ENCODE data around the gene FRS2.
"Not testable (repeated sequence)": the region's sequence is repeated elsewhere in the genome, so short reads cannot be mapped to it uniquely, and the experiment has no call there.

The FRS2 gene, protein sequence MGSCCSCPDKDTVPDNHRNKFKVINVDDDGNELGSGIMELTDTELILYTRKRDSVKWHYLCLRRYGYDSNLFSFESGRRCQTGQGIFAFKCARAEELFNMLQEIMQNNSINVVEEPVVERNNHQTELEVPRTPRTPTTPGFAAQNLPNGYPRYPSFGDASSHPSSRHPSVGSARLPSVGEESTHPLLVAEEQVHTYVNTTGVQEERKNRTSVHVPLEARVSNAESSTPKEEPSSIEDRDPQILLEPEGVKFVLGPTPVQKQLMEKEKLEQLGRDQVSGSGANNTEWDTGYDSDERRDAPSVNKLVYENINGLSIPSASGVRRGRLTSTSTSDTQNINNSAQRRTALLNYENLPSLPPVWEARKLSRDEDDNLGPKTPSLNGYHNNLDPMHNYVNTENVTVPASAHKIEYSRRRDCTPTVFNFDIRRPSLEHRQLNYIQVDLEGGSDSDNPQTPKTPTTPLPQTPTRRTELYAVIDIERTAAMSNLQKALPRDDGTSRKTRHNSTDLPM

DNA sequence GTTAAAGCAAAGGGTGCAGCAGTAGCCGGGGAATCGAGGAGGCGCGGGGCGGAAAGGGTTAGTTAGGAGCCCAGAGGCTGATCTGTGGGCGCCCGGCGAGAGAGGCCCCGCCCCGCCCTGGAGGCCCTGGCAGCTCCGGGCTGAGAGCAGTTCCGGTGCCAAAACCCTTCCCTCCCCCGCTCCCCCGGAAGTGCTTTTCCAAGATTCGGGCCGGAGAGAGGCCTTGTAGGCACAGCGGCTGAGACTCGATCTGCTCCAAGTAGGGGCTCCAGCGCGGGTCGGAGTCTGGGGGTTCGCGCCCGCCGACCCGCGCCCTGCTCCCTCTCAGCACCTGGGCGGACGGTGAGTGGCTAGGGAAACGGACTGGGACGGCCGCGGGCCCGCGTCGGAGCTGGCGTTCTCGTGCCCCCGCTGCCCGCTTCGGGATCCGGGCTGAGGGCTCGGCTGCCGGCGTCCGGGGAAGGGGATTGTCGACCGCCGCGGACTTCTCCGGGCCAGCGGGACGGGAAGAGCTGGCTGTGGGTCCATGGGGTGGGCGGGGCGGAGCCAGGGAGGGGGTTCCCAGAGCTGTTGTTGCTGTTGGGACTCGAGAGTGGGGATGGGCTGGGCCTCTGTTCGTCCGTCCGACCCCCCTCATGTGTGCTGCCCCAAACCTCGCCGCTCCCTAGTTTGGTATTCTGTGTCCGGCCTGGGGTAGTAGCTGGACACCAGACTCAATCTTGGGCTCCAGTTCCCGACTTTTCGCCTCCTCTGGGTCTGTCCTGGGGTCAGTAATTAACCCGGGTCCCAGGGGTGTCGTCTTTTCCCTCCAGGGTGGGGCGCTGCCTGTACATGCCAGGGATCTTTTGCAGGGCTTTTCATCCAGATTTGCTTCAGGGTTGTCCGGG lies at the start of gene FRS2:
FRS2 (plus strand) TSS at position 200 of the 887 bp plus-strand sequence. CDS start 98,643 bp downstream, outside the sequence.
- peak; percentile 79 for DNase-seq

DNA sequence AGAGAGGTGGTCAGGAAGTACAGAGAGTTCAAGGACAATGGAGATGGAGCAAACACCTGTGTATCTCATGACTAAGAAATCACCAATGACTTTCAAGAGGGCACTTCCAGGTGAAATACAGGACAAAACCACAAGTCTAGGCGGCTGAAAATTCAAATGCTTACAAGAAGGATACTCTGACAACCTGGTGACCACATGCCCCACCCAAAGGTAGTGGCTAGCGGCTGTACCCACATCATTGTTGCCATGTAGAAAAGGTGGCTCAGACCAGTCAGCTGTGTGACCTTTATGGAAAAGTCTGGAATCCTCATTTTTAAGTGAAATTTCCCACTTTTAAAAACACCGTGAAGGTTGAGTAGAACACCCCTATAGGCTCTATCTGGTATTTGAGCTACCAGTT lies 48.6 kb upstream of the FRS2 start:
- DNase-seq, result no peak

DNA sequence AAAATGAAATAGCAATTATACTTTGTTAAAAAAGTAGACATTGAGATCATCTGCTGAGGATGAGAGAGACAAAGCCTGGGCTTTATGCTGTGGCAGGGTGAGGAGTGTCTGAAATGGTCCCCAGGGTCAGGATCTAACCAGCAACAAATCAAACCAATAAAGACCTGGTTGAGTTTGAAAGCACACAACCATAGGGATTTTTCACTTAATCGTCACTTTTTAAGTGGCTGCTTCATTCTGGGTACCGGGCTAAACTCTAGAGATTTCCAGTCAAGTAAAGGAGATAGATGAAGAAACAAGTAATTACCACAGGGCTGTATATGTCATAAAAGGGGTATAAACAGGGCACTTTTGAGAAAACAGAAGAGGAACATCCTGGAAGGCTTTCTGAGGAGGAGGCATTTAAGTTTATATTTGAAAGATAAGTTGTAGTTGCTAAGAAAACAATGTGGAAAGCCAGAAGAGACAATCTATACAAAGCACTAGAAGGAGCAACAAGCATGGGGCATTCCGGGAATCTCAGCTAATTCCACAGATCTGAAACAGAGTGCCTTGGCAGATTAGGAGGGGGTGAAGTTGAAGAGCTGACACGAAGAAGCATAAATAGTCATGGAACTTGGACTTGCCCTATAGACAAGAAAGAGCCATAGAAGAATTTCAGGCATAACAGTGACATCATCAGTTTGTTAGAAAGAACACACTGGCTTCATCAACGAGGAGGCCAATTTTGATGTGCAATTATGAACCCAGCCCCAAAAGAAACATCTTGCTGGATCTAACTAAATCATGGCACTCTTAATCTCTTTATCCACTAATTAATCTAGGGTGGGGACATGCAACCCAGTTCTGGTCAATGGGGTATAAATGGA lies 46.9 kb upstream of the FRS2 start:
- no peak for DNase-seq

DNA sequence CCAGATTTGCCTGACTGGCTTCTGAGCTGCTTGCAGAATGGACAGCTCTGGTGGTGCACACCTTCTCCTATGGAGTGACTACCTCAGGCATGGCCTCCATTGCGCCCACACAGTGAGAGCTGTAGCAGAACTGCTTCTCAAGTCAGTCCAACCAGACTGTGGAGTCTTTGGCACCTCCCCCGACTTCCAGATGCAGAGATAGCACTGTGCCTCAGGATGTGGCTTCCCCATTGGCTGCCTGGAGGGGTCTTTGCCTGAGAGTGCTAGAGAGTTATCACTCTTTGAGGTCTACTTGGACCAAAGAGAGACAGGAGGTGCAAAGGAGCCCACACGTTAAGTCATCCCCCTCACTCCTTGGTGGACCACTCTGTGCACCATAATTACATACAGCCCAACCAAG lies 44.8 kb upstream of the FRS2 start:
- no peak for DNase-seq

DNA sequence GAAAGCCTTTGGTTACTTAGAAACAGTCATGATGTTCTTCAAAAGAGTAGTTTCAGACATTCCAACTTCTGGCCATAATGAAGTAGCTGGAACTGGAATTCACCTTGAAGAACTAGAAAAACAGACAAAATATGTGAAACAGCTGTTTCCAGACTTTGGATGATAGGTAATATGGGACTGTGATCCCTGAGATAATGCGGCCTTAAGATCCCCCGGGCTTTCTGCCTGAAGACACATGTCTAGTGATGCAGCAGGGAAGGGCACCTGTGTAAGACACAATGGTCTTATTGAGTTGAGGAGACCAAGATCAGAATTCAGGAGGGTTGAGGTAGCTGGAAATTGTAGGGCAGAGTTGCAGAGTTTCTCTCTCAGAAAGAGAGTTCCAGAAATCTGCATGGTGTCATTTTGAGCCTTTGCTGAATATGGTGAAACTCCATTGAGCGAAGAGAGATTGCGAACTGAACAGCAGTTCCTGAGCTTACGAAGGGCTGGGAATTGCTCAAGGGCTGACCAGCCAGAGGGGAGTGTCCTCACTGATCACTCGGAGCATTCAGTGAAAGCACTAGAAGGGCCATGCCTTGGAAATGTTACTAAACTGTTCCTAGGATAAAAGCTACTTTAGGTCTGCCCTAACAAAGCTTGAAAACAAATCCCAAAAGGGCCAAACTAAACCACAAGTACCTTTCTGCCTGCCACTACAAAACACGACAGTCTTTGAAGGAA lies 41.7 kb upstream of the FRS2 start:
- no peak for DNase-seq

DNA sequence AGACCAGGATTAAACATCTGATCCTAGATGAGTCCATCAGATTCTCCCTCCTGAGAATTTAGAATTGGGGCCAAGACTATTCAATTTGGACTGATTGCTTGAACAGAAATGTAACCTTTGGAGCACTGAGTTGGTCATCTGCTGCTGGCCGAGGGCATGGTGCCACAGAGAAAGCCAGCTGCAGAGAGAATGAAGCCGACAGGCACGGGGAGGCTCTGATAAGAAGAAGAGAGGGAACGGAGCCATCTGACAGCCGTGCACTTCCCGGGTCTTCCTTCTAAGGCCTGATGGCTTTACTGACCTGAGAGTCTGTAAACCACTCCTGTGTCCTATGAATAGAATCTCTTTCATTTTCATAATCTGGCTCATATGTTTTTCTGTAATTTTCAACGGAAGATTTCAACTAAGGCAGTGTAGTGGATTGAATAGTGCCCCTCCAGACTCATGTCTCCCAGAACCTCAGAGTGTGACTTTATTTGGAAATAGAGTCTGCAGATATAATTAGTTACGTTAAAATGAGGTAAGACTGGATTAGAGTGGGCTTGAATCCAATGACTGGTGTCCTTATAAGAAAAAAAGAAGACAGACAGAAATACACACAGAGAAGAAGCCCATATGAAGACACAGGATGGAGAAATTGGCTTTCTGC lies 39.1 kb upstream of the FRS2 start:
- no peak for DNase-seq

DNA sequence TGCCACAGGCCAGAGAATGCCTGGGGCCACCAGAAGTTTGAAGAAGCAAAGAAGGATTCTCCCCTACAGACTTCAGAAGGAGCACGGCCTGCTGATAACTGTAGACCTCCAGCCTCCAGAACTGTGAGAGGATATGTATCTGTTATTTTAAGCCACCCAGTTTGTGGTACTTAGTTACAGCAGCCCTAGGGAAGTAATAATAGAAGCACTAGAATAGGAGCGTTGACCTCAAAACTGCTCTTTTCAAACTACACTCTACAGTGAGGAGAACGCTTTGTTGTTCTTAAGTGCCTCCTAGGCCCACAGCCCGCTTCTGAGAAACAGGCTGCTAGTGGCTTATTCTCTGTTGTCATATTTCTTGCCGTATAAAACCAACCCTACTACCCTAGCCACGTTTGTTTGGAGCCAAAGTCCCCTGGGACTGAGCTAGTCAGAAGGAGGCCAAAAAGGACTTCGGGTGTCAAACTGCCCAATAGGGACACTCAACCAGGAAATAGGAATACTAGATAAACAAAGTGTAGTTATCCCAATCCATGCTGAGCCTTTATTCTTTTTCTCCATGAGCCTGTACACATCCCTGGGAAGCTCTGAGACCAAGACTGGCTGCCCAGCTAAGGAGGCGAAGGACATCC lies 38.5 kb upstream of the FRS2 start:
- DNase-seq, result peak; percentile 23

DNA sequence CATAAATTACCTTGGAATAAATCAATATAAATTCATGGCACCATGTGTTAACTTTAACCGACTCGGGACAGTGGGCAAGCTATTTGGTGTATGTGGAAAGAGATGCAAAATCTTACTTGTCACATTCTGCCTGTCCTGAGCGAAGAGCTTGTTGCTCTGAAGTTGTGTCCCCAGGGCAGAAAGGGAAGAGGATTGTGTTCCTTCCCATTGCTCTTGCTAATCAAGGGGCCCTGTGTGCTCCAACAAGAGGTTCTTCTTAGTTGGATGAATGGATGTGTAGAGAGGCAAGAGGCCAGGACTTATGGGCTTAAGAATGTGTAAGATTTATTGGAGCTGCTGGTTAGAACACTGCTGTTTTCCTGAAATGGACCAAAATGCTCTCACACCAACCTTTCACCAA lies 36.5 kb upstream of the FRS2 start:
- no peak for DNase-seq

DNA sequence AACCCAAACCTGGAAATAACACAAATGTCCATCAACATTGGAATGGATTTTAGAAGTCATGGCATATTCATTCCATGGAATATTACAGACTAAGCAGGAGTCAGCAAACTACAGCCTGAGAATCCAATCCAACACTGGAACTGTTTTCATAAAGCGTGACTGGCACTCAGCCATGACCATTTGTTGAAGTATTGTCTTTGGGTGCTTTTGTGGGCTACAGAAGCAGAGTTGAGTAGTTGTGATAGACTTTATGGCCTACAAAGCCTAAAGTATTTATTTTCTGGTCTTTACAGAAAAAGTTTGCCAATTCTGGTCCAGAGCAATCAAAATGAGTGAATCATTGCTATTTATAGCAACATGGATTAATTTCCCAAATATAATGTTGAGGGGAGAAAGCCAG lies 34.5 kb upstream of the FRS2 start:
- no peak for DNase-seq

DNA sequence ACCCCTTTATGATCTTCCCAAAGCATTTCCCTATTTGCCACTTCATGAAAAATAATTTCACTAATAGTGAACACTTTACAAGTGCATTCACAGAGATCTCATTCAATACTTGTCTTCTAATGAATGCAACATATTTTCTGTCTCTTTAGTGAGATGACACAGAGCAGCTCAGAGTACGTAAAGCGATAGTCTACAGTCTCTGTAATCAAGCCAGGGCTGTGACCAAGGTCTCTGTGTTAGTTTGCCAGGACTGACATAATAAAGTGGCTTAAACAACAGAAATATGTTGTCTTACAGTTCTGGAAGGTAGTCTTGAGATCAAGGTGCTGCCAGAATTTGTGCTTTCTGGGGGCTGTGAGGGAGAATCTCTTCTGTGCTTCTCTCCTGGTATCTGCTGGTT lies 33.1 kb upstream of the FRS2 start:
- DNase-seq, result no peak

DNA sequence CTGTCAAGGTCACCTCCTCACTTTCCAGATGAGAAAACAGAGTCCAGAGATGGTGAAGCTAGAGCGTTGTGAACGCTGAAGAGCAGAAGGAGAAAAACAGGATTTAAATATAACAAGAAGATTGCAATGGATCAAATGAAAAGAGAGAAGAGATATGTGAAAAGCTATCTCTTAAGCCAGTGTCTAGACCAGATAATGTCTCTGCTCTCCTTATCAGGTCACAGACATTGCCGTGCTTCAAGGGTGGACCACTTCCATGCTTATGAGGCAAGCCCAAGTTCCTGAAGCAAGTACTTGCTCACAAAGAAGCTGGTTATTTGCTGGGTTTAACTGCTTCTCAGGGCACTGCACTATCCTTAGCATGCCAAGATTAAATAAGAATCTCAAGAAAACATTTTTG lies 31.6 kb upstream of the FRS2 start:
- DNase-seq, result no peak

DNA sequence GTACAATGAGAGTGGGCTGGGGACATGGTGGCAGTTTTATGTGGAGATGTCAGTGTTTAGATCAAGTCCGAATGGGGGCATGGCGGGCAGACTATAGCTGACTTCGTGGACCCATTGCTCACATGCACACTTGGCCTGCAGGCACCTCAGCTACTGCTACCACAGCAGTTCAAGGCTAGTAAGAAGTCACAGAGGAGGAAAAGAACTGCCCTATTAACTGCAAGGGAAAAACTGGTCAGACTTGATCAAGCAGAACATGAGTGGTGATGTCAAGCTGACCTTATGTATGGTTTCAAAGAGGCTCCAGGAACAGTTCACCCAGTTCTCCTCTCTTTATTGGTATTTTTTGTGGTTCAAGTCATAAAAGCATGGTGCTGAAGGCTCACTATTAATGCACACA lies 30.2 kb upstream of the FRS2 start:
- no peak for DNase-seq

DNA sequence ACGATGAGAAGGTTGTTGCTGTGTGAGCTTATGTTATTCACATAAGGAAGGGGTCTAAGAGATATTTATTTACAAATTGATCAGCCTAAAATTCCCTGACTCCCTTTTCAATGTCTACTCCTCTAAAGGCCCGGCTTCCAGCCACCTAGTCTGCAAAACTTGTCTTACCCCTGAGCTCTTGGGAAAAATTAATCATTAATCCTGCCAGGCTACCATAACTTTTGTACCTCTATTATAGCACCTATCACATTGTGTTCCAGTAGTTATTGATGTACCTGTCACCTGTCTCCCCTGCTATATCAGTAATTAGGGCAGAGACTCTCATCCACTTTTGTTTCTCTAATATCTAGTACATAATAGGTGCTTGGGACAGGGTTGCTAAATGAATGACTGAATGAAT lies 29.3 kb upstream of the FRS2 start:
- DNase-seq, result no peak

DNA sequence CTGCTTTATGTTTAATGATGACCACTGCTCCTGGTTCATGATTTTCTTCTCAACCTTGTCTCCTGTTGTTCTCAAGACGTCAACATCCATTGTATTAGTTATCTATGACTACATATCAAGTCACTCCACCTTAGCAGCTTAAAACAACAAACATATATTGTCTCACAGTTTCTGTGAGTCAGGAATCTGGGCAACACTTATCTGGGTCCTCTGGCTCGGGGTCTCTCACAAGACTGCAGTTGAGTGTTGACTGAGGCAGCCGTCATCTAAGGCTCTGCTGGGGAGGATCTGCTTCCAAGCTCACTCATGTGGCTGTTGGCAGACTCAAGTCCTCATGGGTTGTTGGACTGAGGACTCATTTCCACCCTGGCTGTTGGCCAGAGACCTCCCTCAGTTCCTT lies 27.3 kb upstream of the FRS2 start:
- DNase-seq, result no peak

DNA sequence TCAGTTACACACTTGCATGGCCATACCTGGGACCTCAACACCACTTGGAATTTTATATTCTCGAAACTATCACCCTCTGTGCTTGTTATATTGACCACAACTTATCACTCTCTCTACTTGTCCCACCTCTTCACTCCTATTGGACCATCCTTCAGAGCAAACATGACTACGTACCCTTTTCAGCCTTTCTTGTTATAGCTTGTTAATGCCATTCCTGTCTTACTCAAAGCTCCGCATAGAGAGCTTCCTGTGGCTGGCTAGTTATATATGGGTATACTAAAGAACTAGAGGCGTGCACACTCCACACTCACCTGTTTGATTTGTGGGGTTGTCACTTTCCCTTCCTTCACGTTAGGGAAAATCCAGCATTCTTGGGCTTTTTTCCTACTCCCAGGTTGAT lies 26.3 kb upstream of the FRS2 start:
- DNase-seq, result no peak

DNA sequence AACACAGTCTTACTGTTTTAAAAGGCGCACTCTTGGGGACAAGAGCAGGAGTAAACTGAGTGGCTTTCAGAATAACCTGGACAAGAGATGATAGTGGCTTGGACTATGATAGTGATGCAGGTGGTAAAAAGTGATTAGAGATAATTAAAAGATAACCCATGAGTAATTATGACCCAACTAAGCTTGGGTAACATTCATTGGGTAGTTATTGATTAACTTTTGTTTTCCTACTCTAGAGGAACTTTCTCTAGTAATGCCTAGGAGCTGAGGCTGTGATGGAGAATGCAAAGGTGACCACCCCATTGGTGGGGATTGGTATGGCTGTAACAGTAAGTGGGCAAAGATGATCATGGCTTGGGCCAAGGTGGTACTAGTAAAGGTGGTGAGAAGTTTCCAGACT lies 22.3 kb upstream of the FRS2 start:
- no peak for DNase-seq

DNA sequence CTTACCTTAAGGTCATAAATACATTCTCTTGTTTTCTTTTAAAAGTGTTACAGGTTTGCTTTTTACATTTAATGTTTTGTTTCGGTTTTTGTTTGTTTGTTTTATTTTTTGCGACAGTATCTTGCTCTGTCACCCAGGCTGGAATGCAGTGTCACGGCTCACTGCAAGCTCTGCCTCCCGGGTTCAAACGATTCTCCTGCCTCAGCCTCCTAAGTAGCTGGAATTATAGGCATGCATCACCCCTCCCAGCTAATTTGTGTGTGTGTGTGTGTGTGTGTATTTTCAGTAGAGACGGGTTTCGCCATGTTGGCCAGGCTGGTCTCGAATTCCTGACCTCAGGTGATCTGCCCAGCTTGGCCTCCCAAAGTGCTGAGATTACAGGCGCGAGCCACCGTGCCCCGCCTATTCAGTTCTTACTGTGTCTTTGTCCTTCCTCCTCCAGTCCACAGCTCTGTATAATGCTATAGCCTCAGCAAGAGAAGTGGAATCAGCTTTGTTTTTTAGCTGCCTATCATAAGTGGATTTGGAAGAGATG lies 17.5 kb upstream of the FRS2 start:
- DNase-seq, result not testable (repeated sequence)

DNA sequence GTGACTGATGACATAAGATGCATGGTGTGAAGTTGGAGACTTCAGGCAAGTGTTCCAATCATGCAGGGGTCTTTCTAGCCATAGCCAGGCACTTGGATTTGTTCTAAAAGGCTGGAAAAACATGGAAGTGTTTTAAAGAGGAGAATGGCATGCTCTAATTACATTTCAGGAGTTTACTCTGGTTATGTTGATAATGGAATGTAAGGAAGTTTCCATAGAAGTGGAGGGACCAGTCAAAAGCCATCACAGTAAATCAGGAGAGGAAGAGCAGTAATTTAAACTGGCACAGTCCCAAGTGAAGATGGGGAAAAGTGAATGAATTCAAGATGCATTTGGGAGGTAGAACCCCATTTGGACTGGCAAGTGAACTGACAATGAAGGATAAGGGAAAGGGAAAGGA lies 13.9 kb upstream of the FRS2 start:
- no peak for DNase-seq

DNA sequence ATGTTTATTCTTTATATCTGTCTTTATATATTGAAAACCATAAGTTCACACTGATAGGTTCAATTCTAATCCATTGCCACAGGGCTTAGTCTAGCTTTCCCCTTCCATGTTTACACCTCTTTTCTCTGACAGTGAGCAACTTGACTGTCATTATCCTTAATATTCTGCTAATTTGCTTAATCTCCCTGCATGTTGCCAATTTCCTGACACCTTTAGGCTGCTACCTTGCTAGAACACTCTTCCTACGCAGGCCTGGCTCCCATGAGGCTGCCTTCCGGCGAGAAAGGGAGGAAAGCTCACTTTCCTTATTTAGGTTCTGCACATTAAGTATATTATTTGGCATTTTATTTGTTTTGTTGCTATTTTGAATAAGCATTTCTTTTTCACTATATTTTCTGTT lies 12.8 kb upstream of the FRS2 start:
- DNase-seq, result no peak

DNA sequence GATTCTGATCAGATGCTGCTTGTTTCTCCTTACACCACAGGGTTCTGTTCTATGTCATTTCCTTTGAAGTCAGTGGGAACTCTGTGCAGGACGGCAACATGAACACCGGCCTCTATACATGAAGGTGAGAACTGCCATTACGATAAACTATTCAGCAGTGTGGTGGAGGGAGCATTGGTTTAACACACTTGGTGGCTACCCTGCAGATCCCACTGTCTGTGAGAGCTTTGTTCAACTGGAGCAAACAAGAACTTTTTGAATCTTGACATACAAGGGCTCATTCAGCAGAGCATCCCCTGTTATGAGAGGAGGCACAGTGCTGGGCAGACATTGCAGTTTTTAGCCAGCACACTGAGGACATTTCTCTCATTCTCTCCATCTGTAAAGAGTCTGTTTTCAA lies 10.7 kb upstream of the FRS2 start:
- no peak for DNase-seq

DNA sequence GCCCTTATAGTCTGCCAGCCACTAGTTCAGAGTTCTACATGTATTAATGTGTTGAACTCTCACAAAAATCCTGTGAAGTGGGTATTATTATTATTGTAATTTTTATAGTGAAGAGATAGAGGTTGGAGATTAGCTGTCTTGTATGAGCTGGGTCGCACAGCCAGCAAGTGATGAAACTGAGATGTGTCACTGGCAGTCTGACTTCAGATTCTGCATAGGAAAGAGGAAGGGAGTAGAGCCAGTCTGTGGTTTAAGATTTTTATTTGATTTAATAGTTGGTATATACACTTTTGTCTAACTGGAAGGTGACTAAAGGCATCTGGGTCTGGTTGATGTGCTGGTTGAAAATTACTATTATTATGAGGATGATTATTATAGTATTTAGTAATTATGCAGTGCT lies 5.8 kb upstream of the FRS2 start:
- DNase-seq, result no peak
